Astrocyte of the hippocampus (primary cell): ENCODE results near the gene SCN1B.
"Not testable (repeated sequence)": the region's sequence is repeated elsewhere in the genome, so short reads cannot be mapped to it uniquely, and the experiment has no call there.

Experiments
- DNase-seq: peaks from one replicate; pipeline ENCODE4 v3.0.0; 2011; ENCODE audit warnings: low read depth, low spot score

Gene SCN1B

DNA sequence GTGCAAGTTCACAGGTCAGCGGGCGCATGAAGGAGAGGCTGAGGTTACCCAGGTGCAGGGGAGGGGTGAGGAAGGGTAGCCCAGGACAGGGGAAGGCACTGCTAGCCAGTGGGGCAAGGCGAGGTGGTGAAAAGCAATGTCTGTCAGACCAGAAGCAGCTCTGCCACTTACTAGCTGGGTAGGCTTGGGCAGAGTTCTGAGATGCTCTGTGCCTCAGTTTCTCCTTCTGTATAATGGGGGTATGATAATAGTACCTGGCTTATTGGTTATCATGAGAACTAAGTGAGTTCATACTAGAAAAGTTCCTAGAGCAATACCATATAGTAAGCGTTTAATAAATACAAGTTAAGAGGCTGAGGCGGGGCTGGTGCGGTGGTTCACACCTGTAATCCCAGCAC, 14.3 kb upstream of the SCN1B start:
- DNase-seq, result no peak

DNA sequence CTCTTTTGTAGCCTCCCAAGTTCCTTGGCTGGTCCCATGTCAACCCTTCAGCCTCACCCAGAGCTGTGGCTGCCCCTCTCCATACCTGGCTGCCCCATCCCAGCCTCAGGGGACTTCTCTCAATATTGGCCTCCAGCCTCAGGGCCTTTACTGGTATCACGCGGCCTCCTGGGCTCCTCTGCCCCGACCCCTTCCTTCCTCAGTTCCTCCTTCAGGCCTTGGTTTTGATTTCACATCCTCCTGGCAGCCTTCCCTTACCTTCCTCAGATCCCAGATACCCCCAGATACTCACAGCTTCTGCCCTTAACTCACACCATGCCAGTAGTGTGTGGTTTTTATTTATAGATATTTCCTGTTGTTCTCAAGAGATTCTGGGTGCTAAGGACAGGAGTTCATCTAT, 12.8 kb upstream of the SCN1B start:
- DNase-seq, result no peak

DNA sequence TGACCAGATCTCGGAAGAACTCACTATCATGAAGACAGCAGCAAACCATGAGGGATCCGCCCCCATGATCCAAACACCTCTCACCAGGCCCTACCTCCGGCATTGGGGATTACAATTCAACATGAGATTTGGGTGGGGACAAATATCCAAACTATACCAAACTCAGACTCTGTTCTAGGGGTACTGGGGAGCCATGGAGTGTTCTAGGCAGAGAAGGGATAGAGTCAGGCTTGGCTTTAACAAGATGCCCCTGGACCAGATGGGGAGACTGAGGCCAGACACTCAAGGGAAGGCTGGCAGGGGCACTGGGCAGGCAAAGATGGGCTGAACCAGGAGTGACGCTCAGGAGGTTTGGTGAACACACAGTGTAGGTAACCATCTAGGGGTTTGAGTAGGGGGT, 11.9 kb upstream of the SCN1B start:
- DNase-seq, result no peak

DNA sequence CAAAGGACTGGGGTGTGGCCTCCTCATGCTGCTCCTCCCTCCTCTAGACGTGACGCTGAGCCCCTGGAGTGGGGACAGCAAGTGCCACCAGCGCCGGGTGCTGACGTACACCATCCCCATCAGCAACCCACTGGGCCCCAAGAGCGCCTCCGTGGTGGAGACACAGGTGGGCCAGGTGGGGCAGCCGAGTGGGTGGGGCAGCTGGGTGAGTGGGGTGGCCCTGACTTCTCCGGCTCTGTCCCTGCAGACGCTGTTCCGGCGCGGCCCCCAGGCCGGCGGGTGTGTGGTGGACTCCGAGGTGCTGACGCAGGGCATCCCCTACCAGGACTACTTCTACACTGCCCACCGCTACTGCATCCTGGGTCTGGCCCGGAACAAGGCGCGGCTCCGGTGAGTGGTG, 11.1 kb upstream of the SCN1B start:
- no peak for DNase-seq

DNA sequence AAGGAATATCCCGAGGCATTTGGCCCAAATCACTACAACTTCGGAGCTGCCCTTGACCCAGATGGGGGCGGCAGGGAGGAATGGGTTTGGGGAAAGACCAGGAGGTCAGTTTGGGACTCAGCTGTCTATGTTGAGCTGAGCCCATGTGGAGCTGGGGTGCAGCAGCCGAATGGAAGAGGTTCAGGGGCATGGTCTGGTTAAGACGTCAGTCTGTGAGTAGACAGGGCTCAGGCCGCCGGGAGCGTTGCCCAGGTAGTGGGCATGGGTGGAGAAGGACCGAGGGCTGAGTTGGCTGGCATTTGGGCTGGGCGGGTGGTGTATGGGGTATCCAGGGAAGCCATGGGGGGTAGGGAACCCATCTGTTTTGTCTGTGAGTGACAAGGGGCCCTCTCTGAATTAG, 9.3 kb upstream of the SCN1B start:
- no peak for DNase-seq

DNA sequence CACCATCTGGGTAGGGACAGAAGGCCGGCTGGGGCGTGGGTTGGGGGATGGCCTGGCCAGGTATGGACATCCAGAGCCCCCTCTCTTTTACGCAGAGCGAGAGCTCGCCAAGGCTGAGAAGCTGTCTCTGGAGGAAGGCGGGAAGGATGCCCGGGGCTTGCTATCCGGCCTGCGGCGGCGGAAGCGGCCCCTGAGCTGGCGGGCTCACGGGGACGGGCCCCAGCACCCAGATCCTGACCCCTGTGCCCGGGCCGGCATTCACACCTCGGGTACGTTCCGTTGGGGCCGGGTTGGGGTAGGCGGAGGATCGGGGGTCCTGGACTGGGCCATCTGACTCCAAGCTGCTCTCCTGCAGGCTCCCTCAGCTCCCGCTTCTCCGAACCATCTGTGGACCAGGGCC, 8.7 kb upstream of the SCN1B start:
- DNase-seq, result no peak

DNA sequence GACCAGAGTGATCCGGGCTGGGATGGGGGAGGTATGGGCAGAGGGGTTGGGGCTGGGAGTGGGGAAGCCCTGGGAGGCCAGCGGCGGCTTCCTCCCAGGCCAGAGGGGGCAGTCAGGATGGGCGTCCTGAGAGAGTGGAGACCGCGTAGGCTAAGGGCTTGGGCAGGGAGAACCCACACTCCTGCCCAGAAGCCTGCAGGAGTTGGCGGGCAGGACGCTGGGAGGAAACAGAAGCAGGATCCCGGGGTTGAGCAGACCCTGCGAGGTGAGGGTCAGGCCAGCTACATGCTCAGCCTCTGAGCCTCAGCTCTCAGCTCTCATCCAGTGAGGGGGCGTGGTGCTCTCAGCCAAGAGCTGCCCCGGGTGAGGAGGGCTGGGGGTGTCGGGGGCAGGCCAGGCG, 7.8 kb upstream of the SCN1B start:
- no peak for DNase-seq

DNA sequence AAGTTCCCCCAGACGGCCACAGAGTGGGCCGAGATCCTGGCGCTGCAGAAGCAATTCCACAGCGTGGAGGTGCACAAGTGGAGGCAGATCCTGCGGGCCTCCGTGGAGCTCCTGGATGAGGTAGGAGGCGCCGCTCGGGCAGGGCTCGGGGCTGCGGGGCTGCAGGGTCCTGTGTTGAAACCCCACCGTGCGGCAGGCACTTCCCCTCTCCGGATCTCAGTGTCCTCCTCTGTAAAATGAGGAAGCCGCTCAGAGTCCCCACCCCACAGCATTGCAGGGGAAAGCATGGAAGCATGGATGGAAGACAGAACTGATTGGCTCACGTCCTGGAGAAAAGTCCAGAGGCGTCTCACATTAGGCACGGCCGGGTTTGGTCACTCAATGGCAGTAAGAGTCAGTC, 6.8 kb upstream of the SCN1B start:
- DNase-seq, result no peak

DNA sequence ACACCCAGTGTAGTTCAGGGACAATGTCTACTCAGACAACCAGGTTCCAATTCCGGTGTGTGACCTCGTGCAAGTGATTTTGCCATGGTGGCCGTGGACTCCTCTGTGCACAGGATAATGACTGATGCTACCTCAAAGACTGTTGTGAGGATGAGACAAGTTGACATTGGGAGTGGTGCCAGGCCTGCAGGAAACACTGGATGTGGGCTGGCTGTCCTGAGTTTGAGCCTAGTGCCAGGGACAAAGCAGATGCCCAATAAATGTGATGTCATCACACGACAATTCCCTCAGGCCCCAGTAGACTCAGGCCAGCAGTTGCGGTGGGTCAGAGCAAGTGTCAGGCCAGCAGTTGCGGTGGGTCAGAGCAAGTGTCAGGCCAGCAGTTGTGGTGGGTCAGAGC, 6.2 kb upstream of the SCN1B start:
- no peak for DNase-seq

DNA sequence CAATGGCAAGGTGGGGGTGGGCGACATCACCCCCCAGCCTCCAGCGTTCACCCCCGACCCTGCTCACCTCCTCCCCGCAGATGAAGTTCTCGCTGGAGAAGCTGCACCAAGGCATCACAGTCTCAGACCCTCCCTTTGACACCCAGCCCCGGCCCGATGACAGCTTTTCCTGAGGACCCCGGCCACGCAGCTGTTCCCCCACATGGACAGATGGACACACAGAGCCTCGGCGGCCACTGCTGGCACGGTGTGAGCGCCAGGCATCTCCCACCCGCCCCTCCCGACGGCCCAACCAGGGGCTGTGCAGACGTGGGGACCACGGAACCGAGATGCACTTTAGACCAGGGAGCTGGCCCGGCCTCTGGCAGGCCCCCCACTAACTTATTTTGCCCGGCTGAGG, 4.3 kb upstream of the SCN1B start:
- no peak for DNase-seq

DNA sequence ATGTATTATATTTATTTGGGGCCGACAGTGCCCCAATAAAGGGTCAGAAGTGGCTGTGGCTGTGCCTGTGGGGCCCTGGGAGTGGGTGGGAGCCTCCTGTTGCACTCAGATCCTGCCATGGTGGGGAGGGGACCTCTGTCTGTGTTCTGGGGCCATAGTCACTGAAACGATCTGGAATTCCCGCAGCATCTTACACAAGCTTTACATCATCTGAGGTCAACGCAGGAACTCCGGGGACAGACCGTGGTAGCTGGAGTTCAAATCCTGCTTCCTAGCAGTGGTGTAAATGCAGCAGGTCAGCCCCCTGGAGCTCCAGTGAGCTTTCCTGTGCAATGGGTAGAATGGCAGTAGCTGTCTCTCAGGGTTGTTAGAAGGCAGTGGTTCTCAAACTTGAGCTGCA, 3.9 kb upstream of the SCN1B start:
- DNase-seq, result no peak

DNA sequence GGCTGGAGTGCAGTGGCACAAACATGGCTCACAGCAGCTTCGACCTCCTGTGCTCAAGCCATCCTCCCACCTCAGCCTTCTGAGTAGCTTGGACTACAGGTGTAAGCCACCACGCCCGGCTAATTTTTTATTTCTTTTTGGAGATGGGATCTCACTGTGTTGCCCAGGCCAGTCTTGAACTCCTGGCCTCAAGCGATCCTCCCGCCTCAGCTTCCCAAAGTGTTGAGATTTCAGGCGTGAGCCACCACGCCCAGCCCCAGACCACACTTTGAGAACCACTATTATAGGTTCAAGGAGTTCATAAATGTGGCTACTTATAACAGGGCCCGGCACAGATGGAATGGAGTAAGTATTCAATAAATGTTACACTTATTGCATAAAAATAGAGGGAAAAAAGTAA, 3.3 kb upstream of the SCN1B start:
- DNase-seq, result no peak

DNA sequence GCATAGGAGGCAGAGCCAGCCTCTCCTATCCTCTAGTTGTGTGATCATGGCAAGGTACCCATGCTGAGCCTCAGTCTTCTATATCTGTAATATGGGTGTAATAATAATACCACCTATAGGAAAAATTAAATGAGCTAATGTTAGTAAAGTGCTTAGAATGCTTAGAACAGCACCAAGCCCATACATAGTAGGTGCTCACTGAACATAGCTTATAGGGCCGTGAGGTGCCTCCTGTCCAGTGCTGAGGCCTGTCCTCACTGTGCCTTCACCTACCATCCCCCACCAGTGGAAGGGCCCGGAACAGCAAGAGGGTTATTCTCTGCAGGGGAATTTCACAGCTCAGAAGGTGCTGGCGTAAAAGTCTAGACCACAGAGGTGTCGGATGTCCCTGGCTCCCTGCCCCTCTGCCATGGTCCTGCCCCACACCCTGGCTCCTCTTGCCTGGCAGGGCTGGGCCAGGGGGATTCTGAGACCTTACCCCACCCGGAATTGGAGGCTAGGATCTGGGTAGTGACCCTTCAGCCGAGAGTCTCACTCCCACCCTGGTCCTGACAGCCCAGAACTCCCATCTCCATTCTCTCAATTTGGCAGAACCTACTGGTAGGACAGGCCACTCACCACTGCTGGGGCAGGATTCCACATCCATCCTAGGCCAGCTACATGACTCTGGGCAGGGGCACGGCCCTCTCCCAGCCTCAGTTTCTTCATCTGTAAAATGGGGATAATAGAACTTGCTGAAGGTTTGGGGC, 2.2 kb upstream of the SCN1B start:
- DNase-seq, result peak; percentile 78

DNA sequence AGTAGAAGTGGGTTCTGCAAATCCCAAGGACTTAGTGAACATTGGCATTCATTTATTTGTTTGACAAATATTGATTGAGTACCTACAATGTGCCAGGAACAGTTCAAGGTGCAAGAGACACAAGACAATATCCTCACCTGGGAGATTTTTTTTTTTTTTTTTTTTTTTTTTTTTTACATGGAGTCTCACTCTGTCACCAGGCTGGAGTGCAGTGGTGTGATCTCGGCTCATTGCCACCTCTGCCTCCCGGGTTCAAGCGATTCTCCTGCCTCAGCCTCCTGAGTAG, 1.7 kb upstream of the SCN1B start:
- not testable (repeated sequence) for DNase-seq

DNA sequence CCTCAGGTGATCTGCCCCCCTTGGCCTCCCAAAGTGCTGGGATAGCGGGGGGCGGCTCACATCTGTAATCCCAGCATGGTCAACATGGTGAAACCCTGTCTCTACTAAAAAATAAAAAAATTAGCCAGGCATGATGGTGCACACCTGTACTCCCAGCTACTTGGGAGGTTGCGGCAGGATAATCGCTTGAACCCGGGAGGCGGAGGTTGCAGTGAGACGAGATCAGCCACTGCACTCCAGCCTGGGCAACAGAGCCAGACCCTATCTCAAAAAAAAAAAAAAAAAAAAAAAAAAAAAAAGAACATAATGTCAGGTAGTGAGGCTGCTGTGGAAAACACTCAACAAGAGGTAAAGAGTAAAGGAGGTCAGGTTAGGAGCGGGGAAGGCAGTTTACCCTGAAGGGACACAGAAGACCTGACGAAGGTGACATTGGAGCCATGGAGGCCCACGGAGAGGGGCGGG, 964 bp upstream of the SCN1B start:
- not testable (repeated sequence) for DNase-seq

DNA sequence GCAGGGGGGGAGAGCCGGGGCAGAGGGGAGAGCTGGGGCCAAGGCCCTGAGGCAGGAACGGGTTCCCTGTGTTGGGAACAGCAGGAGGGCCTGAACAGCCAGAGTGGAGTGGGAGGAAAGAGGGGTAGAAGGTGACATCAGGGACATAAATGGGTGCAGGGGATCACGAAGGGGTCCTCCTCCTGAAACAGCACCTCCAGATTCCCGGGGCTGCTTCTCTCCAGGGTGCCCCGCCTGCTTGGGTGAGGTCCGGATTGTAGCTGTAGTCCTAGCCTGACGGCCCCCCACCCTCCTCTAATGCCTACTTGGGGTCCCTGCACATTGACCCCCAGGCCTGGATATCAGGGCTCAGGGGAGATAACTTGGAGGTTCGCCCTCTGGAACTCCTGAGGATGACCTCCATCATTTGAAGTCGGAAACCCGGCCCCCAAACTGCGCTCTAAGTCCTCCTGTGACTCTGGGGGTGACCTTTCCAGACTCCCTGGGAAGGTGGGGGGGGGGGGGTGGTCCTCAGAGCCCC, 473 bp upstream of the SCN1B start:
- DNase-seq, result no peak

DNA sequence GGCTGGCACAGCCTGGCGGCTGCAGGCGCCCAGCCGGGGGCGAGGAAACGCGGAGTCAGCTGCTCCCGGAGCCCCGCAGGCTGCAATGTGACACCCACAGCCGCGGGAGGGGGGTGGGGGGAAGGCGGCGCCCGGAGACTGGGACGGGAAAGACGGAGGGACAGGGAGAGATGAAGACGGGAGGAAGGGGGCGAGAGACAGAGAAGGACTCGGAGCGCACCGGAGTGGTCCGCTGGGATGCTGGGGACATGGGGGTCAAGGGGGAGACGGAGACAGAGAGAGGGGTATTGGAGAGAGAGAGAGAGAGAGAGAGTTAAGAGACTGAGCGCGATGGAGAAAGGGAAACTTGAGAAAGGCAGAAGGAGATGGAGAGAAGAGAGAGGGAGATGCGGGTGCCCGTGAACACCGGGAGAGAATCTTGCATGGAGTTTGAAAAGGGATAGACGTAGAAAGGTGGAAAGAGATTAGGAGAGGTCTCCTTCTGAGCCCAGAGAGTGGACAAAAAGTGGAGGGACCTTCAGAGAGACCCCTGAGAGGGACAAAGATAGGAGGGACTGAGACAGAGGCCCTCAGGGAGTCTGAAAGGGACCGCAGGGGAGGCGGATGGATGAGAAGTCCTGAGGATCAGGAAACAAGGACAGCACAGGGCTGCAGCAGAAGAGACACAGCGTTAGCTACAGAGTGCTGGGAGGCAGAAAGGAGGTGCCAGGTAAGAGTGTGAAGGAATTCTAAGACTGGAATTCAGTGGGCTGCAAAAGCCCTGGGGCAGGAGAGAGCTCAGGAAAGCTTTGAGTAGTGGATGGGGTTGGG, 1.0 kb downstream of the SCN1B start:
- peak; percentile 63 for DNase-seq

DNA sequence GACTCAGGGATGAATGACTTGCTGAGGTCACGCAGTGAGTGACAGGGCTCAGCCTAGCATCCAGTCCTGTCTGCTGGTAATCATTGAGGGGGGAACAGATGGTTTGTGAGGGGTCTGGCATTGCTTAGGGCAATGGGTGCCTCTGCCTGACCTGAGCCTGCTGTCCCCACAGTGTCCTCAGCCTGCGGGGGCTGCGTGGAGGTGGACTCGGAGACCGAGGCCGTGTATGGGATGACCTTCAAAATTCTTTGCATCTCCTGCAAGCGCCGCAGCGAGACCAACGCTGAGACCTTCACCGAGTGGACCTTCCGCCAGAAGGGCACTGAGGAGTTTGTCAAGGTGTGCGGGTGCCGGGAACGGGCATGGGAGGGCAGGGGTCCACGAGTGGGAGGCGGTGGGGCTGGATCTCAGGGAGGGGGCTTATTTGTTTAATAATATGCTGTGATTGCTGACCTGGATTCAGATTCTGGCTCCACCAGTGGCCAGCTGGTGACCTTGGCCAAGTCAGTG, 2.1 kb downstream of the SCN1B start:
- DNase-seq, result no peak

DNA sequence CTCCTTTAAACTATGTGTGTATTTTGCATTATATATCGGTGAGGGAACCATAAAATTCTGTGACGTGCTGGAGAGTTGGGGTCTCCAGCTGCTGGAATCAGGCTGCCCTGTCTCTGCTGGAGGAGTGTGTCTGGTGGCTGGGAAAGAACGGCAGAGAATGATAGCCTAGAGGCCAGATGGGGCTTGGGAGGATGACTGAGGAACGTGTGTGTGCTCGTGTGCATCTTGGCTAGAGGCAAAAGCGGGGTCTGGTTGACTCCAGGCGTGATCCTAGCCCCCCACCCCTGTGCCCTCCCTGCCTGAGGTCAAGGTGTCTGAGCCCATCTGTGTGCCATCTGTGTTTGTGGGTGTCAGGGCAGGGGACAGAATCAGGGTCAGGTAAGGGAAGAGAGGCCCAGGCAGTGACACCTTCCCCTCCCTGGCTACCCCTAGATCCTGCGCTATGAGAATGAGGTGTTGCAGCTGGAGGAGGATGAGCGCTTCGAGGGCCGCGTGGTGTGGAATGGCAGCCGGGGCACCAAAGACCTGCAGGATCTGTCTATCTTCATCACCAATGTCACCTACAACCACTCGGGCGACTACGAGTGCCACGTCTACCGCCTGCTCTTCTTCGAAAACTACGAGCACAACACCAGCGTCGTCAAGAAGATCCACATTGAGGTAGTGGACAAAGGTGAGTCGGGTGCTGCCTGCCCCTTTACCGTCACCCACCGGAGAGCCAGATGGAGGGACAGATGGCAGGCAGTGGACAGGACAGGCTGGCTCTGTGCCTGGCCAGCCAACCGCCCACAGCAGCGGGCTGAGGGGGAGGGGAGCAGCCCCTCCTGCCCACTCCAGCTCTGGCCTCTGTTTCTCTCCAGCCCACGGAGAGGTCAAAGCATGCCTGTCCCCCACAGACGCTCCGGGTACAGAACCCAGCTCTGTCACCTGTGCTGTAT, 3.1 kb downstream of the SCN1B start:
- DNase-seq, result no peak

DNA sequence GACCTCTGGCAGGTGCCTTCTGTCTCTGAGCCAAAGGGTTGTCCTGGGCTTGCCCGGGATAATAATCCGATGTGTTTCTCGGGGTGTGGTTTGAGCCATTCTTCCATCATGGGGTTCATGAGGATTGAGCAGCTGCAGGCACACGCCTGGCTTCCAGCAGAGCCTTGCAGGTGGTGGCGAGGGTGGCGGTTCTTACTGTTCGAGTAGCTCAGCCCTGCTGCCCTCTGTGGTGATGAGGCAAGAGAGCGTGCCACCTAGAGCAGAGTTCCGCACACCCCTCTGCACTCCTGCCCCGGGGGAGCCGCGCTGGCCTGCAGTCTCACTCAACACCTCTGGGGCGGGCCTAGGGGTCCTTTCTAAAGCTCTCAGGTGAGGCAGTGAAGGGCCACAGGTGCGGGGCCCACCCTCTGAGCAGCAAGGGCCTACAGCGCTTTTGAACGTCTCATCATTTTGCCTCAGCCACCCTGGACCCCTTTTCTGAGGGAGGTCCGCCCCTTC, 3.8 kb downstream of the SCN1B start:
- DNase-seq, result no peak

DNA sequence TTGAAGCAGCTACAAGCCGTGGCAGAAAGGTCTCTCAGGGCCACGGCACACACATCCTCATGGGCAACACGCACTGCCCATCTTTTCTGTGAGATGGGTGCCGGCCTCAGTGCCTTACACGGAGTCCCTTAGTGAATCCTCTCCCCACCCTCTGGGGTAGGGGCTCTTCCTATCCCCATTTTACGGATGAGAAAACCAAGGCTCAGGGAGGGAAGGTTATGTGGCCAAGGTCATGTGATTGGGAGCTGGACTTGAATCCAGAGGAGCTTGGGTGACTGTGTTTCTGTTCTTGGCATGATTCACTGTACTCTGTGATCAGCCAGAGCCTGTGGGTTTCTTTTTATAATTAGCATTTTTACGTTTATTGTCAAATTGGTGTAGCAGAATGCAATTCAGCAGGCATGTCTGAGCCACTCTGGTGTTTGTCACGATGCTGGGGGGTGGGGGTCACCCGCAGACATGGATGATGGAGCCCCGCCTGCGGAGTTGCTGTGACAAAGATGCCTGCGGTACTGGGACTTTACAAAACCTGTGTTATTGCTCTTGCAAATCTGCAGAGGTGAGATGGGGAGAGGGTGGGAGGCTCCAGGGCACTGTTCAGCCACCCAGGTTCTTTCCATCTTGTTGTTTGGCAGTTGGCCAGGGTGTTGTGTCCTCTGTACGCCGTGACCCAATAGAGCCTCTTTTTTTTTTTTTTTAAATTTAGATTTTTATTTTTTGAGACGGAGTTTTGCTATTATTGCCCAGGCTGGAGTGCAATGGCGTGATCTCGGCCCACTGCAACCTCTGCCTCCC, 4.5 kb downstream of the SCN1B start:
- DNase-seq, result no peak
